Suprapubic skin (tissue), 4 donors: ENCODE measurements around the gene NOS1AP. TPM values are rescaled to one million over a fixed set of nuclear protein-coding genes. Genes with fewer than 3 reads are reported as not detected.

Experiments used
- DNase-seq, 2 donors: peaks; one replicate each; pipeline ENCODE4 v3.0.0-alpha.2; 2019; ENCODE audit warnings: low spot score in 2 of 2
- H3K27ac ChIP-seq: fragments of 200-600 bp; sonication (generic); one replicate; pipeline ENCODE4 v1.5.1; 2019
- H3K27me3 ChIP-seq: fragments of 200-600 bp; sonication (generic); one replicate; pipeline ENCODE4 v1.5.1; 2019
- H3K36me3 ChIP-seq: fragments of 200-600 bp; sonication (generic); one replicate; pipeline ENCODE4 v1.5.1; 2019
- H3K4me1 ChIP-seq: fragments of 200-600 bp; sonication (generic); one replicate; pipeline ENCODE4 v1.5.1; 2019
- H3K4me3 ChIP-seq: fragments of 200-600 bp; sonication (generic); one replicate; pipeline ENCODE4 v1.5.1; 2019; ENCODE audit warnings: mild to moderate bottlenecking
- H3K9me3 ChIP-seq: fragments of 200-600 bp; sonication (generic); one replicate; pipeline ENCODE4 v1.5.1; 2019
- EP300 ChIP-seq: sonication (generic); formaldehyde crosslinking; IDR thresholded peaks from one replicate; pipeline ENCODE4 v1.6.1; 2017; ENCODE audit warnings: antibody characterized with exemption
- POLR2A ChIP-seq, 2 donors: fragments of 450-650 bp; IDR thresholded peaks; one replicate each; pipeline ENCODE4 v1.6.1; 2017; ENCODE audit warnings: antibody characterized with exemption in 2 of 2, mild to moderate bottlenecking in 2 of 2, moderate library complexity in 2 of 2
- POLR2AphosphoS5 ChIP-seq, 3 donors: sonication (generic); formaldehyde crosslinking; IDR thresholded peaks; one replicate each; pipeline ENCODE4 v1.6.1; 2017; ENCODE audit warnings: antibody characterized with exemption in 3 of 3
- WGBS: methylation state at CpG from one replicate; pipeline ENCODE4 v1.1.5; 2018; 5-methylcytosine and 5-hydroxymethylcytosine counted together
- total RNA-seq, 4 donors: library from RNA; depleted of rRNA; stranded (reverse); fragments of >200 nt; gene quantifications; one replicate each; pipeline ENCODE4 v1.1.0, GENCODE V29; 2016
- TF ChIP-seq, protein P1 (sequence below), 2 donors: fragments of 200-600 bp in 1 of 2; fragments of 450-650 bp in 1 of 2; sonication (generic) in 1 of 2; IDR thresholded peaks; one replicate each; pipeline ENCODE4 v1.5.1; 2016 to 2019; ENCODE audit warnings: antibody characterized with exemption in 2 of 2, mild to moderate bottlenecking in 1 of 2, moderate library complexity in 1 of 2

The NOS1AP gene
- total RNA-seq, 4 donors from 2014 or later: 1.9 to 9.5 (median 3.3) TPM

GRCh38 chr1:162220009-162220539 is 150.6 kb downstream of the NOS1AP start:
- no peak for DNase-seq
- Histone ChIP-seq H3K27ac (no peak overlapping the region), H3K4me3 (no peak overlapping the region), H3K9me3 (no peaks in the 10 kb centered on the region), H3K27me3 (no peaks in the 10 kb centered on the region), H3K36me3 (no peaks in the 10 kb centered on the region), H3K4me1 (no peaks in the 10 kb centered on the region)
- no peak for TF ChIP-seq POLR2AphosphoS5 (IDR thresholded peaks at IDR 0.05)
- TF ChIP-seq POLR2A (IDR thresholded peaks at IDR 0.05): no peak
- no peak for TF ChIP-seq EP300
- TF ChIP-seq, protein P1, sequence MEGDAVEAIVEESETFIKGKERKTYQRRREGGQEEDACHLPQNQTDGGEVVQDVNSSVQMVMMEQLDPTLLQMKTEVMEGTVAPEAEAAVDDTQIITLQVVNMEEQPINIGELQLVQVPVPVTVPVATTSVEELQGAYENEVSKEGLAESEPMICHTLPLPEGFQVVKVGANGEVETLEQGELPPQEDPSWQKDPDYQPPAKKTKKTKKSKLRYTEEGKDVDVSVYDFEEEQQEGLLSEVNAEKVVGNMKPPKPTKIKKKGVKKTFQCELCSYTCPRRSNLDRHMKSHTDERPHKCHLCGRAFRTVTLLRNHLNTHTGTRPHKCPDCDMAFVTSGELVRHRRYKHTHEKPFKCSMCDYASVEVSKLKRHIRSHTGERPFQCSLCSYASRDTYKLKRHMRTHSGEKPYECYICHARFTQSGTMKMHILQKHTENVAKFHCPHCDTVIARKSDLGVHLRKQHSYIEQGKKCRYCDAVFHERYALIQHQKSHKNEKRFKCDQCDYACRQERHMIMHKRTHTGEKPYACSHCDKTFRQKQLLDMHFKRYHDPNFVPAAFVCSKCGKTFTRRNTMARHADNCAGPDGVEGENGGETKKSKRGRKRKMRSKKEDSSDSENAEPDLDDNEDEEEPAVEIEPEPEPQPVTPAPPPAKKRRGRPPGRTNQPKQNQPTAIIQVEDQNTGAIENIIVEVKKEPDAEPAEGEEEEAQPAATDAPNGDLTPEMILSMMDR (IDR thresholded peaks at IDR 0.05): no peak
- WGBS: 89% methylated on average over 6 of the region's 6 CpGs

DNA sequence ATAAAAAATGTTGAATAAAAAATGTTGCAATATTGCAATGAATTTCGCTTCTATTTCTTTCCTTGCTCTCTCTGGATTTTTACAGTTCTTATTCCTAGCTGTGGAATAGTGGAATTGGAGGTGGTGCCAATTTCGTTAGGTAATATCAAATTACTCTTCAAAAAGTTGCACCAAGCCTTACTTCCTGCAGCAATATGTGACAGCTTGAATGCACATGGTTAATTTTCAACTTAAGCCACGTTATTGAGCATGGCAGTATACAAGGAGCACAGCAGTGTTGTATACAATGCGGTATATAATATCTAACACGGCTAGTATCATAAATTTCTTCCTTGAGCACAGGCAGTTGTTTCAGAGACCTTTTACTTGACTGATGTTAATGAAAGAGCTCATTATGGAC is 152.5 kb downstream of the NOS1AP start:
- Histone ChIP-seq H3K36me3 (no peaks in the 10 kb centered on the region), H3K27ac (no peak overlapping the region), H3K4me1 (no peaks in the 10 kb centered on the region), H3K4me3 (no peak overlapping the region), H3K9me3 (no peaks in the 10 kb centered on the region), H3K27me3 (no peaks in the 10 kb centered on the region)
- no peak for DNase-seq
- 68% methylated on average over 5 of the region's 5 CpGs for WGBS
- TF ChIP-seq, protein P1 (IDR thresholded peaks at IDR 0.05): no peak
- TF ChIP-seq EP300 (no peak), POLR2AphosphoS5 (IDR thresholded peaks at IDR 0.05) (no peak), POLR2A (IDR thresholded peaks at IDR 0.05) (no peak)

- no peak for DNase-seq
- H3K27ac ChIP-seq: no peak overlapping the region
- H3K27me3 ChIP-seq: no peaks in the 10 kb centered on the region
- TF ChIP-seq POLR2A (IDR thresholded peaks at IDR 0.05) (no peak), POLR2AphosphoS5 (IDR thresholded peaks at IDR 0.05) (no peak), EP300 (no peak)
- TF ChIP-seq, protein P1 (IDR thresholded peaks at IDR 0.05): no peak
- H3K36me3 ChIP-seq: no peaks in the 10 kb centered on the region
- no peaks in the 10 kb centered on the region for H3K9me3 ChIP-seq
- 73% methylated on average over 2 of the region's 2 CpGs for WGBS
- H3K4me3 ChIP-seq: no peak overlapping the region
- no peaks in the 10 kb centered on the region for H3K4me1 ChIP-seq
These were observed 153.2 kb downstream of the NOS1AP start for GRCh38 chr1:162222730-162223129.

- TF ChIP-seq POLR2AphosphoS5 (IDR thresholded peaks at IDR 0.05) (no peak), POLR2A (IDR thresholded peaks at IDR 0.05) (no peak), EP300 (no peak)
- TF ChIP-seq, protein P1 (IDR thresholded peaks at IDR 0.05): no peak
These were observed 154.0 kb downstream of the NOS1AP start for GRCh38 chr1:162223488-162223887.

GRCh38 chr1:162224267-162224666 is 154.8 kb downstream of the NOS1AP start:
- Histone ChIP-seq H3K9me3 (no peaks in the 10 kb centered on the region), H3K4me3 (no peak overlapping the region), H3K27ac (no peak overlapping the region), H3K27me3 (no peaks in the 10 kb centered on the region), H3K36me3 (no peaks in the 10 kb centered on the region), H3K4me1 (no peaks in the 10 kb centered on the region)
- TF ChIP-seq EP300: no peak
- no peak for TF ChIP-seq POLR2A (IDR thresholded peaks at IDR 0.05)
- no peak for TF ChIP-seq POLR2AphosphoS5 (IDR thresholded peaks at IDR 0.05)
- TF ChIP-seq, protein P1 (IDR thresholded peaks at IDR 0.05): no peak
- DNase-seq: no peak

More at GRCh38 chr1:162223488-162223887, 154.0 kb downstream of the NOS1AP start:
- DNase-seq: no peak
- Histone ChIP-seq H3K27me3 (no peaks in the 10 kb centered on the region), H3K4me1 (no peaks in the 10 kb centered on the region), H3K27ac (no peak overlapping the region), H3K9me3 (no peaks in the 10 kb centered on the region), H3K4me3 (no peak overlapping the region), H3K36me3 (no peaks in the 10 kb centered on the region)
- WGBS: 89% methylated on average over 2 of the region's 2 CpGs
